ENCODE measurements around the gene CD3G.

DNA sequence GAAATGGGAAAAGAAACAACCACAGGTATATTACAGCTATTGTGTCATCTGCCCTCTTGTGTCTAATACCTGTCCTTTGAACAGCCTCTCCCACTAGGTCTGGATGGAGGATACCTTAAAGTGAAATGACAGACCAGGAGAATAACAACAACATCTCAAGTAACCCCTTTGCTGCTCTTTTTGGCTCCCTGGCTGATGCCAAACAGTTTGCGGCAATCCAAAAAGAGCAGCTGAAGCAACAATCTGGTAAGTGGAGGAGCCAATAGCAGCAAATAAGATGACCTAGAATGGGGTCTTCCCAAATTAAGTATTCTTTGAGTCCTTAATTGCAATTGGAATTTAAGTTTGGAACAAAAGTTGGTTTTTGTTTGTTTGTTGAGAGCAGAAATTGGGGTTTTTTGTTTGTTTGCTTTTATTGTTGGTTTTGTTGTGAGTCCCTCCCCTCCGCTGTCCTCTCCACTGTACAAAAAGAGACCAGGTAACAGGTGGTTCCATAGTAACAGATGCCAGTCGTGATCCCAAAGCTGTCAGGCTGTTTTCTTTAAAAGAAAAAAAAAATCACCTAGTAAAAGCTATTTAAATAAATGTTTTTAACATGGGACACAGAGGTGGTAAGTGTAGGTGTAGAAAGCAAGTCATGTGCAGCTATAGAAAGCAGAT lies 20.9 kb downstream of the CD3G start:
- TF ChIP-seq POLR2AphosphoS5 (IDR thresholded peaks at IDR 0.05; ENCODE audit: low read depth, low read length), result no peak
- no peak for TF ChIP-seq POLR2A (IDR thresholded peaks at IDR 0.05; ENCODE audit: low read depth, low read length)

Data from GM12892 (cell line).